GM21723 (cell line): Measurements from ENCODE around the gene PRR35.

Experiments
- ATAC-seq: cut with Tn5 transposase; IDR thresholded peaks from one replicate; pipeline ENCODE4 v1.9.1; 2021; ENCODE audit warnings: mild to moderate bottlenecking, moderate library complexity; ENCODE audit not compliant: unreplicated experiment

Gene PRR35

GRCh38 chr16:561957-562938 lies 2.1 kb downstream of the PRR35 start:
- no peak for ATAC-seq

- ATAC-seq = no peak
Observed at GRCh38 chr16:563072-563644, 3.0 kb downstream of the PRR35 start.

- ATAC-seq = no peak
Observed at GRCh38 chr16:564690-565418, 4.7 kb downstream of the PRR35 start.

GRCh38 chr16:565419-566330 lies 5.5 kb downstream of the PRR35 start:
- no peak for ATAC-seq

GRCh38 chr16:566475-567372 lies 6.5 kb downstream of the PRR35 start, which contains the start of gene NHLRC4:
Gene NHLRC4, plus strand, starts transcription at chr16:567005. Its CDS starts 1,043 bp downstream, at chr16:568048.
- ATAC-seq = peak; percentile 60

GRCh38 chr16:567373-568256 lies 7.4 kb downstream of the PRR35 start:
- ATAC-seq = no peak

GRCh38 chr16:568401-569258 lies 8.4 kb downstream of the PRR35 start:
- ATAC-seq = no peak

GRCh38 chr16:569445-570254 lies 9.5 kb downstream of the PRR35 start, which contains the start of gene PIGQ:
Gene PIGQ, plus strand, starts transcription at chr16:569968. Its CDS starts 4,107 bp downstream, at chr16:574075.
- no peak for ATAC-seq

GRCh38 chr16:572865-573650 lies 12.9 kb downstream of the PRR35 start:
- ATAC-seq = no peak

GRCh38 chr16:574021-574760 lies 14.0 kb downstream of the PRR35 start:
- no peak for ATAC-seq

- ATAC-seq = no peak
Observed at GRCh38 chr16:575354-576196, 15.4 kb downstream of the PRR35 start.

- ATAC-seq = no peak
Observed at GRCh38 chr16:576197-576822, 16.1 kb downstream of the PRR35 start.

GRCh38 chr16:576823-577201 lies 16.6 kb downstream of the PRR35 start:
- ATAC-seq = no peak

- no peak for ATAC-seq
Observed at GRCh38 chr16:577796-578195, 17.6 kb downstream of the PRR35 start.
